Suprapubic skin (tissue), 3 donors: ENCODE data around the gene CALCOCO2.

Source experiments
- EP300 ChIP-seq: sonication (generic); formaldehyde crosslinking; IDR thresholded peaks from one replicate; pipeline ENCODE4 v1.6.1; 2017; ENCODE audit warnings: antibody characterized with exemption
- POLR2A ChIP-seq, 2 donors: fragments of 450-650 bp; IDR thresholded peaks; one replicate each; pipeline ENCODE4 v1.6.1; 2017; ENCODE audit warnings: antibody characterized with exemption in 2 of 2, mild to moderate bottlenecking in 2 of 2, moderate library complexity in 2 of 2
- TF ChIP-seq, protein P1 (sequence below), 2 donors: fragments of 200-600 bp in 1 of 2; fragments of 450-650 bp in 1 of 2; sonication (generic) in 1 of 2; IDR thresholded peaks; one replicate each; pipeline ENCODE4 v1.5.1; 2016 to 2019; ENCODE audit warnings: antibody characterized with exemption in 2 of 2, mild to moderate bottlenecking in 1 of 2, moderate library complexity in 1 of 2

DNA sequence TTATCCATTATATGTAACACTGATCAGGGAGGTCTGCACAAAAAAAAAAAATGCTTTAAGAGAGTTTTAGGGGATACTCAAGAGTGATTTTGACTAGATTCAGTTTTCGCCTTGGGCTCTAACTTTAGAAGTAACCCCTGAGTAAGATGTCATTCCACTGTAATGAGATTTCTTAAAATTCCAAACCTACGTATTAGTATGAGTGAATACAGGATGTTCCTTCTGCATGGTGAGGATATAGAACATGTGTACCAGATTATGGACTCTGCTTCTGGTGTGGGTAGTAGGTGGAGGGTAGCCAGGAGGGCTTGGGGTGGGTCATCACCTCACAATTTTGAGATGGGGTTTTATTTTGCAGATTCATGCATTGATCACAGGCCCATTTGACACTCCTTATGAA is 81.6 kb downstream of the CALCOCO2 start:
- TF ChIP-seq, protein P1, sequence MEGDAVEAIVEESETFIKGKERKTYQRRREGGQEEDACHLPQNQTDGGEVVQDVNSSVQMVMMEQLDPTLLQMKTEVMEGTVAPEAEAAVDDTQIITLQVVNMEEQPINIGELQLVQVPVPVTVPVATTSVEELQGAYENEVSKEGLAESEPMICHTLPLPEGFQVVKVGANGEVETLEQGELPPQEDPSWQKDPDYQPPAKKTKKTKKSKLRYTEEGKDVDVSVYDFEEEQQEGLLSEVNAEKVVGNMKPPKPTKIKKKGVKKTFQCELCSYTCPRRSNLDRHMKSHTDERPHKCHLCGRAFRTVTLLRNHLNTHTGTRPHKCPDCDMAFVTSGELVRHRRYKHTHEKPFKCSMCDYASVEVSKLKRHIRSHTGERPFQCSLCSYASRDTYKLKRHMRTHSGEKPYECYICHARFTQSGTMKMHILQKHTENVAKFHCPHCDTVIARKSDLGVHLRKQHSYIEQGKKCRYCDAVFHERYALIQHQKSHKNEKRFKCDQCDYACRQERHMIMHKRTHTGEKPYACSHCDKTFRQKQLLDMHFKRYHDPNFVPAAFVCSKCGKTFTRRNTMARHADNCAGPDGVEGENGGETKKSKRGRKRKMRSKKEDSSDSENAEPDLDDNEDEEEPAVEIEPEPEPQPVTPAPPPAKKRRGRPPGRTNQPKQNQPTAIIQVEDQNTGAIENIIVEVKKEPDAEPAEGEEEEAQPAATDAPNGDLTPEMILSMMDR (IDR thresholded peaks at IDR 0.05) = no peak
- TF ChIP-seq POLR2A (IDR thresholded peaks at IDR 0.05) (no peak), EP300 (no peak)
